GM12874 (cell line): ENCODE measurements around the gene RAMP2.

ENCODE experiments used
- TF ChIP-seq, protein P1 (sequence below): IDR thresholded peaks from 2 replicates; pipeline ENCODE4 v1.5.1; 2011; ENCODE audit warnings: low read depth, mild to moderate bottlenecking, control low read depth, low read length, moderate library complexity; ENCODE audit not compliant: insufficient read depth

RAMP2 gene

DNA sequence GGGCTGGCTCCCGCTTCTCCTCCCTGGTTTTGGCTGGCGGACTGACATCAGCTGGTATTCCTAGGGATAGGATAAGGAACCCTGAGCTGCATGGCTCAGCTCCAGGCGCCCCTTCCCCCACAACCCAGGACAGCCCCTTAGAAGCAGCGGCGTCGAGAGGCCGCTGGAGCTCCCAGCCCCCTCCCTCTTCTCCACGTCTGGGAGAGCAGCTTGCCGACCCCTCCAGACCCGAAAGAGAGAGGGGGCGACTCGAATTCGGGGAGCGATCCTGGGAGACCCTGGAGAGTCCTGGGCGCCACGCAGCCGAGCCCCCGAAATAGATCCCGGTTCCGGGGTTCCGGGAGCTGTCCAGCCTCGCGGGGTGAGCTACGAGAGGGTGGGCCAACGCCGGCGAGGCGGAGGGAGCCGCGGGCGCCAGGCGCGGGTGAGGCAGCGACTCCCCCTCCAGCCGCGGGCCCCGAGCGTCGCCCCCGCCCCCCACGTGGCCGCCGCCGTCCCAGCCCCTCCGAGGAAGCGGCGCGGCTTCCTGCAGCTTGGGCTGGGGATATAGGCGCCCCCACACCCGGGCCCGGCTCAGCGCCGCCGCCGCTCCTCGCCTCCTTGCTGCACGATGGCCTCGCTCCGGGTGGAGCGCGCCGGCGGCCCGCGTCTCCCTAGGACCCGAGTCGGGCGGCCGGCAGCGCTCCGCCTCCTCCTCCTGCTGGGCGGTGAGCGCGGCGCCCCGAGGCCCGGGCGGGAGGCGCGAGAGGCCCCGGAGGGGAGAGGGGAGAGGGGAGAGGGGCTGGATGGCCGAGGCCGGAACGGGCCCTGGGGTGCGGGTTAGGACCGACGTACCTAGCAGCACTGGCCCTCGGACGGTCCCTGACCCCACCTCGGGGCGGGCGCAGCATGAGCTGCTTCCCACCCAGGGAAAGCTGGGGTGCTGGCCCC is at the start of gene RAMP2:
TSS of gene RAMP2 (plus strand) at position 576 of the 930 bp plus-strand sequence. CDS start at position 611, 35 bp downstream.
- TF ChIP-seq, protein P1, sequence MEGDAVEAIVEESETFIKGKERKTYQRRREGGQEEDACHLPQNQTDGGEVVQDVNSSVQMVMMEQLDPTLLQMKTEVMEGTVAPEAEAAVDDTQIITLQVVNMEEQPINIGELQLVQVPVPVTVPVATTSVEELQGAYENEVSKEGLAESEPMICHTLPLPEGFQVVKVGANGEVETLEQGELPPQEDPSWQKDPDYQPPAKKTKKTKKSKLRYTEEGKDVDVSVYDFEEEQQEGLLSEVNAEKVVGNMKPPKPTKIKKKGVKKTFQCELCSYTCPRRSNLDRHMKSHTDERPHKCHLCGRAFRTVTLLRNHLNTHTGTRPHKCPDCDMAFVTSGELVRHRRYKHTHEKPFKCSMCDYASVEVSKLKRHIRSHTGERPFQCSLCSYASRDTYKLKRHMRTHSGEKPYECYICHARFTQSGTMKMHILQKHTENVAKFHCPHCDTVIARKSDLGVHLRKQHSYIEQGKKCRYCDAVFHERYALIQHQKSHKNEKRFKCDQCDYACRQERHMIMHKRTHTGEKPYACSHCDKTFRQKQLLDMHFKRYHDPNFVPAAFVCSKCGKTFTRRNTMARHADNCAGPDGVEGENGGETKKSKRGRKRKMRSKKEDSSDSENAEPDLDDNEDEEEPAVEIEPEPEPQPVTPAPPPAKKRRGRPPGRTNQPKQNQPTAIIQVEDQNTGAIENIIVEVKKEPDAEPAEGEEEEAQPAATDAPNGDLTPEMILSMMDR, result no peak

GRCh38 chr17:42720996-42721583 is 39.9 kb upstream of the RAMP2 start:
- TF ChIP-seq, protein P1, result peak; percentile 51

GRCh38 chr17:42723636-42724035 is 37.4 kb upstream of the RAMP2 start:
- TF ChIP-seq, protein P1, result no peak

DNA sequence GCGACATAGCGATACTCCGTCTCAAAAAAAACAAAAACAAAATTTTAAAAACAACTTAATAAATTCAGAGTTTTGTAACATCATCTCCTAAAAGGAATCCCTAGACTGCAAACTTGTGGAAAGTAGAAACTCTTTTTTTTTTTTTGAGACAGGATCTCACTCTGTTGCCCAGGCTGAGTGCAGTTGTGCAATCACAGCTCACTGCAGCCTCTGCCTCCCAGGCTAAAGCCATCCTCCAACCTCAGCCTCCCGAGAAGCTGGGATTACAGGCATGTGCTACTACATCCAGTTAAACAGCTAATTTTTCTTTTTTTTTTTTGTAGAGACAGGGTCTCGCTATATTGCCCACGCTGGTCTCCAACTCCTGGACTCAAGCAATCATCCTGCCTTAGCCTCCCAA is 35.9 kb upstream of the RAMP2 start:
- TF ChIP-seq, protein P1, result no peak

DNA sequence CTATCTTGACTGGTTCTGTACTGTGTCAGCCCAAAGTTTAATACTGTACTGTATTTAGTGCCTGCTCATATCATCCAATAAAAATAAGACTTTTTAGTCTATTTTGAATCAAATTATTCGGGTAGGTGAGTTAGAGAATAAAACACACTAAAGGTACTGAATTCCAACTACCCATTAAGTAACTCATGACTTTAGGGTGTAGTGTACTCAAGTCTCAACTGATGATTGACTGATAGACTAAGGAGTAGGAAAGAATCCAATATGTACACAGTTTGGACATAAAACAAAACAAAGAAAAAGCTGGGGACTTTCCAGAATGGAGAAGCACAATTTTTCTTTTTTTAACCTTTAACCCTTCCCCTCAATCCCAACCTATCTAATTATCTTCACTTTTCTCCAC is 20.3 kb upstream of the RAMP2 start:
- TF ChIP-seq, protein P1, result no peak

DNA sequence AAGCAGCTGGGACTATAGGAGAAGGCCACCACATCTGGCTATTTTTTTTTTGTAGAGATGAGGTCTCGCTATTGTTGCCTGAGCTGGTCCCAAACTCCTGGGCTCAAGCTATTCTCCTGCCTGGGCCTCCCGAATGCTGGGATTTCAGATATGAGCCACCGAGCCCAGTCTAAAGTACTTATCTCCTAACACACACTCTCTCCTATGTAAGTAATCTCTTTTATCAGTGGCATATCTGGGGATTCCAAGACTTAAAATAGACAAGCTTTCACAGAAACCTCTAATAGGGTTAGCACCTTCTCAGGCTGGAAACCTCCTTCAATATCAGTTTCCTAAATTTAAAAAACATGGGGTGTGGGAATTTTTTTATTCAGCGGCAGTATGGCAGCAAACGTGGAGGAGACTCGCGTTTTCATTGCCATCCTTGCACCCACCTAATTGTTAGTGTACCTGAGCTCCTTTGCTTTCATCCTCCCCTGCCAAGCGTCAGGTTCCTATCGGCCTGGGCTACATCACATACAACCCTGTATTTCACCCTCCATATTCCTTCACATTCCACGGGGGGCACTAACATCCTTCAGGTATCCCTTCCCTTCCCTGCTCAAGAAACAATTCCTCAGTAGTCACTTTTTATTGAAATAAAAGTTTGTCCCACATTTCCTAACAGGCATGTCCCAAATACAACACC is 17.3 kb upstream of the RAMP2 start:
- TF ChIP-seq, protein P1, result no peak

DNA sequence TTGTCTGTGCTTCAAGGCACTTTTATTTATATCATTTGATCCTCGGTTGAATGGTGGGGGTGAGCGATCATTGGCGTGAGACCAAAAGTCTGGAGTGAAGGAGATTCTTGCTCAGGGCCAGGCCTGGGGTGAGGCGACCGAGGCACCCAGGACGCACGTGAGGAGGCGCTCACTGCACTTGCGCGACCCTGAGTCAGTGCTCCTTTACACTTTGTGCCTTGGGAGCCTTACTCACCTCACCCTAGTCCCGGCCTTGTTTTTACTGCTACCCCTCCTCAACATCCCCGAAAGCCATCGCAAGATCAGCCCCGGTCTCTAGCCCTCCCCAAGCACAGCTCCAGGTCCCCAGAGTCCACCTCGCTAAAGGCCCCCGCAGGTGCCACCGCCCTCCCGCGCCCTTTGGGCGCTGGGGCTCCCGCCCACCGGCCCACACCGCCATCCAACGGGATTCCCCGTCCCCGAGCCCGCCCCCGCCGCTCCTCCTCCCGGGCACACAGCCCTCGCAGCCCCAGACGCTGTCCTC is 16.7 kb upstream of the RAMP2 start:
- TF ChIP-seq, protein P1, result no peak
